Activated T-helper 1 cell treated with anti-CD3 and anti-CD28 coated beads, Interleukin-12 subunit alpha, Interleukin-12 subunit beta, Interleukin-2, Interleukin-4 antibody, amounts not matched to agents 30 ng/mL and 10 ng/mL and 1 ng/mL, durations not matched to agents 14 hours and 24 hours and 36 hours (primary cell): Measurements from ENCODE around the gene LDLRAD1. TPM values are rescaled to one million over a fixed set of nuclear protein-coding genes. Genes with fewer than 3 reads are reported as not detected.
"Not testable (repeated sequence)": the region's sequence is repeated elsewhere in the genome, so short reads cannot be mapped to it uniquely, and the experiment has no call there.

ENCODE experiments used
- DNase-seq: peaks from one replicate; pipeline ENCODE4 v3.0.0; 2021; ENCODE audit warnings: low spot score
- H3K27ac Mint-ChIP-seq: one replicate; pipeline ENCODE4 v1.8.0; 2021; ENCODE audit warnings: mild to moderate bottlenecking, mixed read lengths
- H3K27me3 Mint-ChIP-seq: one replicate; pipeline ENCODE4 v1.8.0; 2022; ENCODE audit warnings: mild to moderate bottlenecking, moderate library complexity, mixed read lengths; ENCODE audit not compliant: insufficient read depth
- H3K36me3 Mint-ChIP-seq: one replicate; pipeline ENCODE4 v1.8.0; 2021; ENCODE audit warnings: low read depth, mixed read lengths
- H3K4me1 Mint-ChIP-seq: one replicate; pipeline ENCODE4 v1.8.0; 2021; ENCODE audit warnings: low read depth, mixed read lengths
- H3K4me3 Mint-ChIP-seq: one replicate; pipeline ENCODE4 v1.8.0; 2021; ENCODE audit warnings: mild to moderate bottlenecking, moderate library complexity, mixed read lengths
- H3K9me3 Mint-ChIP-seq: one replicate; pipeline ENCODE4 v1.8.0; 2021; ENCODE audit warnings: mixed read lengths
- intact Hi-C: fragments of 100-400 bp; cut with micrococcal nuclease; formaldehyde crosslinking; loops from one replicate; pipeline ENCODE4 v1.15.1; 2024
- total RNA-seq: library from RNA; stranded (reverse); gene quantifications from 2 replicates; pipeline ENCODE4 v1.2.3, GENCODE V29; 2022

The LDLRAD1 gene
- total RNA-seq, 1 donor from 2014 or later, result not detected

- no peak for DNase-seq
- Mint-ChIP-seq H3K27ac (no peak overlapping the region), H3K36me3 (no peaks in the 10 kb centered on the region), H3K4me1 (no peaks in the 10 kb centered on the region), H3K9me3 (no peaks in the 10 kb centered on the region), H3K4me3 (no peak overlapping the region), H3K27me3 (peaks cover 9% of the 10 kb centered on the region)
- intact Hi-C loops, result no loop called here
Measured at GRCh38 chr1:53999920-54000319, 18.1 kb downstream of the LDLRAD1 start.

- DNase-seq, result no peak
- no peak overlapping the region for H3K27ac Mint-ChIP-seq
Measured at GRCh38 chr1:53998223-53998622, 19.8 kb downstream of the LDLRAD1 start.

GRCh38 chr1:53995683-53996082, 22.3 kb downstream of the LDLRAD1 start:
- intact Hi-C loops, result no loop called here
- no peaks in the 10 kb centered on the region for H3K9me3 Mint-ChIP-seq
- no peaks in the 10 kb centered on the region for H3K4me1 Mint-ChIP-seq
- no peak overlapping the region for H3K4me3 Mint-ChIP-seq
- H3K27me3 Mint-ChIP-seq, result peaks cover 2% of the 10 kb centered on the region
- no peak overlapping the region for H3K27ac Mint-ChIP-seq
- H3K36me3 Mint-ChIP-seq, result no peaks in the 10 kb centered on the region
- no peak for DNase-seq

More at GRCh38 chr1:53998223-53998622, 19.8 kb downstream of the LDLRAD1 start:
- Mint-ChIP-seq H3K4me1 (no peaks in the 10 kb centered on the region), H3K27me3 (peaks cover 9% of the 10 kb centered on the region), H3K4me3 (no peak overlapping the region), H3K9me3 (no peaks in the 10 kb centered on the region), H3K36me3 (no peaks in the 10 kb centered on the region)
- intact Hi-C loops, result no loop called here

- H3K9me3 Mint-ChIP-seq, H3K27me3 Mint-ChIP-seq, intact Hi-C loops, H3K27ac Mint-ChIP-seq, H3K4me1 Mint-ChIP-seq, H3K4me3 Mint-ChIP-seq, DNase-seq, H3K36me3 Mint-ChIP-seq: not testable (repeated sequence)
Measured at GRCh38 chr1:53994516-53994915, 23.5 kb downstream of the LDLRAD1 start.

GRCh38 chr1:53992085-53992874, 25.7 kb downstream of the LDLRAD1 start:
- peaks cover 7% of the 10 kb centered on the region for H3K4me1 Mint-ChIP-seq
- no peaks in the 10 kb centered on the region for H3K27me3 Mint-ChIP-seq
- DNase-seq, result no peak
- H3K4me3 Mint-ChIP-seq, result no peak overlapping the region
- H3K9me3 Mint-ChIP-seq, result no peaks in the 10 kb centered on the region
- intact Hi-C loops, result no loop called here
- H3K27ac Mint-ChIP-seq, result no peak overlapping the region
- no peaks in the 10 kb centered on the region for H3K36me3 Mint-ChIP-seq

GRCh38 chr1:53987880-53988279, 30.1 kb downstream of the LDLRAD1 start:
- Mint-ChIP-seq H3K9me3 (no peaks in the 10 kb centered on the region), H3K4me1 (peaks cover 7% of the 10 kb centered on the region), H3K4me3 (no peak overlapping the region), H3K27me3 (no peaks in the 10 kb centered on the region), H3K27ac (no peak overlapping the region), H3K36me3 (no peaks in the 10 kb centered on the region)
- intact Hi-C loops, result no loop called here
- no peak for DNase-seq

GRCh38 chr1:53986458-53986857, 31.5 kb downstream of the LDLRAD1 start:
- DNase-seq, result no peak

GRCh38 chr1:53984726-53985125, 33.3 kb downstream of the LDLRAD1 start:
- Mint-ChIP-seq H3K27me3 (no peaks in the 10 kb centered on the region), H3K27ac (no peak overlapping the region), H3K4me3 (no peak overlapping the region), H3K9me3 (no peaks in the 10 kb centered on the region), H3K36me3 (no peaks in the 10 kb centered on the region), H3K4me1 (peaks cover 7% of the 10 kb centered on the region)
- no peak for DNase-seq
- intact Hi-C loops, result no loop called here

More at GRCh38 chr1:53986458-53986857, 31.5 kb downstream of the LDLRAD1 start:
- Mint-ChIP-seq H3K4me1 (peaks cover 7% of the 10 kb centered on the region), H3K27ac (no peak overlapping the region), H3K36me3 (no peaks in the 10 kb centered on the region), H3K27me3 (no peaks in the 10 kb centered on the region), H3K9me3 (no peaks in the 10 kb centered on the region), H3K4me3 (no peak overlapping the region)
- intact Hi-C loops, result no loop called here

- H3K4me3 Mint-ChIP-seq, result no peak overlapping the region
- no peak for DNase-seq
- H3K27ac Mint-ChIP-seq, result no peak overlapping the region
- H3K27me3 Mint-ChIP-seq, result no peaks in the 10 kb centered on the region
- intact Hi-C loops, result no loop called here
- no peaks in the 10 kb centered on the region for H3K36me3 Mint-ChIP-seq
- peaks cover 1% of the 10 kb centered on the region for H3K4me1 Mint-ChIP-seq
- no peaks in the 10 kb centered on the region for H3K9me3 Mint-ChIP-seq
Measured at GRCh38 chr1:53982763-53983104, 35.3 kb downstream of the LDLRAD1 start.

GRCh38 chr1:53982034-53982762, 35.8 kb downstream of the LDLRAD1 start:
- H3K27me3 Mint-ChIP-seq, result no peaks in the 10 kb centered on the region
- H3K4me1 Mint-ChIP-seq, result no peaks in the 10 kb centered on the region
- intact Hi-C loops, result no loop called here
- H3K9me3 Mint-ChIP-seq, result no peaks in the 10 kb centered on the region
- no peak for DNase-seq
- H3K36me3 Mint-ChIP-seq, result no peaks in the 10 kb centered on the region
- H3K4me3 Mint-ChIP-seq, result no peak overlapping the region
- no peak overlapping the region for H3K27ac Mint-ChIP-seq

- H3K9me3 Mint-ChIP-seq, result no peaks in the 10 kb centered on the region
- DNase-seq, result no peak
- no peaks in the 10 kb centered on the region for H3K4me1 Mint-ChIP-seq
- H3K36me3 Mint-ChIP-seq, result no peaks in the 10 kb centered on the region
- H3K4me3 Mint-ChIP-seq, result no peak overlapping the region
- intact Hi-C loops, result no loop called here
- no peak overlapping the region for H3K27ac Mint-ChIP-seq
- H3K27me3 Mint-ChIP-seq, result no peaks in the 10 kb centered on the region
Measured at GRCh38 chr1:53981220-53981619, 36.8 kb downstream of the LDLRAD1 start.

- no peak overlapping the region for H3K4me3 Mint-ChIP-seq
- H3K27ac Mint-ChIP-seq, result no peak overlapping the region
- no peaks in the 10 kb centered on the region for H3K27me3 Mint-ChIP-seq
- H3K36me3 Mint-ChIP-seq, result no peaks in the 10 kb centered on the region
- no peaks in the 10 kb centered on the region for H3K9me3 Mint-ChIP-seq
- intact Hi-C loops, result no loop called here
- DNase-seq, result no peak
- no peaks in the 10 kb centered on the region for H3K4me1 Mint-ChIP-seq
Measured at GRCh38 chr1:53979712-53980450, 38.1 kb downstream of the LDLRAD1 start.

GRCh38 chr1:53975861-53976260, 42.1 kb downstream of the LDLRAD1 start:
- Mint-ChIP-seq H3K9me3 (no peaks in the 10 kb centered on the region), H3K36me3 (peaks cover 9% of the 10 kb centered on the region), H3K4me3 (no peak overlapping the region), H3K4me1 (peaks cover 4% of the 10 kb centered on the region), H3K27me3 (no peaks in the 10 kb centered on the region), H3K27ac (no peak overlapping the region)
- DNase-seq, result no peak
- intact Hi-C loops, result no loop called here
